ENCODE data around the gene SH2D1B. TPM values are rescaled to one million over a fixed set of nuclear protein-coding genes. Genes with fewer than 3 reads are reported as not detected.

Gene SH2D1B
- total RNA-seq, 4 donors from 2014 or later: 0.37 to 1.4 (median 0.81) TPM

DNA sequence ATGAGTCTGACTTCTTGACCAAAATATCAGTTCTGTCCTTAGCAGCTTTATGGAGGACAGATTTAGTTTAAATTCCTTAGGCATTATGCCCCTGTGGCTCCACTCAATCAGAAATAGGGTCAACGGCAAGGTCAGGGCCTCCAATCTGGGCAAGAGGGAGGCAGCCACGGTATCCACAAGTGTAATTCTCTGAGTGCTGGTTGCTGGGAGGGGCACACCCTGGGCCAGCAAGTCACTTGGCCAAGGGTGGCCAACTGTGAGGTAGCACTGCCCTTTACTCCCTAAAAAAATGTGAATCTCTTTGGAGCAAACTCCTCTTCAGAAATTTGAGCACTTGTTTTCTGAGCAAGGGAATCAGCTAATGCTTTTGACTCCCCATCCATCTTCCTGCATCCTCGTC is 48.1 kb downstream of the SH2D1B start:
- 71 to 84% methylated on average over 2 to 3 of the region's 3 CpGs for WGBS, 2 donors (ENCODE audit: low coverage in 1 of 2)
- Histone ChIP-seq H3K27ac (no peak overlapping the region), H3K4me1 (peaks cover 0 to 21% (median 2%) of the 10 kb centered on the region in 4 donors), H3K27me3 (no peaks in the 10 kb centered on the region), H3K9me3 (no peaks in the 10 kb centered on the region), H3K4me3 (no peak overlapping the region), H3K36me3 (no peaks in the 10 kb centered on the region)
- in situ Hi-C loops (cut with MboI; ENCODE audit: low pct_ligation_motif_present in 1 of 4, low pct_unique_long_range_greater_than_20kb in 1 of 4, low sequenced_read_pairs in 3 of 4) (no loop called here), intact Hi-C loops (cut with DNase I; ENCODE audit: low total_unique reads) (no loop called here)
- no peak for DNase-seq
- TF ChIP-seq POLR2AphosphoS5 (IDR thresholded peaks at IDR 0.05): no peak
- TF ChIP-seq, protein P1, sequence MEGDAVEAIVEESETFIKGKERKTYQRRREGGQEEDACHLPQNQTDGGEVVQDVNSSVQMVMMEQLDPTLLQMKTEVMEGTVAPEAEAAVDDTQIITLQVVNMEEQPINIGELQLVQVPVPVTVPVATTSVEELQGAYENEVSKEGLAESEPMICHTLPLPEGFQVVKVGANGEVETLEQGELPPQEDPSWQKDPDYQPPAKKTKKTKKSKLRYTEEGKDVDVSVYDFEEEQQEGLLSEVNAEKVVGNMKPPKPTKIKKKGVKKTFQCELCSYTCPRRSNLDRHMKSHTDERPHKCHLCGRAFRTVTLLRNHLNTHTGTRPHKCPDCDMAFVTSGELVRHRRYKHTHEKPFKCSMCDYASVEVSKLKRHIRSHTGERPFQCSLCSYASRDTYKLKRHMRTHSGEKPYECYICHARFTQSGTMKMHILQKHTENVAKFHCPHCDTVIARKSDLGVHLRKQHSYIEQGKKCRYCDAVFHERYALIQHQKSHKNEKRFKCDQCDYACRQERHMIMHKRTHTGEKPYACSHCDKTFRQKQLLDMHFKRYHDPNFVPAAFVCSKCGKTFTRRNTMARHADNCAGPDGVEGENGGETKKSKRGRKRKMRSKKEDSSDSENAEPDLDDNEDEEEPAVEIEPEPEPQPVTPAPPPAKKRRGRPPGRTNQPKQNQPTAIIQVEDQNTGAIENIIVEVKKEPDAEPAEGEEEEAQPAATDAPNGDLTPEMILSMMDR (IDR thresholded peaks at IDR 0.05): no peak
- no peak for TF ChIP-seq POLR2A (IDR thresholded peaks at IDR 0.05)
- no peak for TF ChIP-seq EP300 (IDR thresholded peaks at IDR 0.05; ENCODE audit: low read depth)

- peaks cover 0 to 7% (median 0%) of the 10 kb centered on the region in 4 donors for H3K4me1 ChIP-seq
- H3K9me3 ChIP-seq: no peaks in the 10 kb centered on the region
- TF ChIP-seq, protein P1 (IDR thresholded peaks at IDR 0.05): no peak
- TF ChIP-seq POLR2AphosphoS5 (IDR thresholded peaks at IDR 0.05) (no peak), EP300 (IDR thresholded peaks at IDR 0.05; ENCODE audit: low read depth) (no peak), POLR2A (IDR thresholded peaks at IDR 0.05) (no peak)
- in situ Hi-C loops (cut with MboI; ENCODE audit: low pct_ligation_motif_present in 1 of 4, low pct_unique_long_range_greater_than_20kb in 1 of 4, low sequenced_read_pairs in 3 of 4) (no loop called here), intact Hi-C loops (cut with DNase I; ENCODE audit: low total_unique reads) (no loop called here)
- no peak for DNase-seq
- H3K27me3 ChIP-seq: no peaks in the 10 kb centered on the region
- WGBS, 2 donors (ENCODE audit: low coverage in 1 of 2): 80 to 91% methylated on average over 5 of the region's 5 CpGs
- H3K27ac ChIP-seq: peak overlapping the region in 2 of 4 donors; percentile 19 to 56
- H3K4me3 ChIP-seq: no peak overlapping the region
- no peaks in the 10 kb centered on the region for H3K36me3 ChIP-seq
Observed at GRCh38 chr1:162361349-162361748, 50.6 kb downstream of the SH2D1B start.

GRCh38 chr1:162360874-162361260 is 51.1 kb downstream of the SH2D1B start:
- in situ Hi-C loops (cut with MboI; ENCODE audit: low pct_ligation_motif_present in 1 of 4, low pct_unique_long_range_greater_than_20kb in 1 of 4, low sequenced_read_pairs in 3 of 4): no loop called here

DNA sequence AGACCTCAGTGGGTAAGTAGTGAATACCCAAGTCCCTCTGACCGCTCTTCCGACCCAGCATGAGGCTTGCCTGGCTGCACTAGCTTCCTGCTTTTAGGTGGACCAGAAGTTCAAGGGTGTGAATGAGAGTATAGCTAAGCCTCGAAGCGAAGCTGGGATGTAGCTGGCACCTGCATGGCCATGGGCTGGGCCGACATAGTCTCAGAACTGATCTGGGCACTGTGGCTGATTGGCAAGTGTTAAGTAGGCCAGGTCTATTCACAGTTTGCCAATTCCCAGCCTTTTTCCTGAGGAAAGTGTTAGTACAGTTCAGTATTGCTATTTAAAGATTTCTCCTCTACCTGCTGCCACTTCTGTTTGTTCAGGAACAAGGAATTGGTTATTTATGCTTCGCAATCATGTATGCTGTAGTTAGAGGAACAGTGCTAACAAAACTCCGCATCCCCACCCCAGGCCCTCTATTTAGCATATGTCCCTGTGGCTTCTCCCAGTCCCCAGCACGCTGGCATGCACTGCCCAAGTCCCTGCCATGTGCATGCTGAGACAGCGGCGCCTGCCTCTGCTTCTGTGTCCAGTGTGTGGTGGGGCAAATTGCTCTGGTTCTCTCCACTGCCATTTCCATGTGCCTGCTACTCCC is 51.6 kb downstream of the SH2D1B start:
- no peak for TF ChIP-seq EP300 (IDR thresholded peaks at IDR 0.05; ENCODE audit: low read depth)
- TF ChIP-seq, protein P1 (IDR thresholded peaks at IDR 0.05): no peak
- TF ChIP-seq POLR2AphosphoS5 (IDR thresholded peaks at IDR 0.05): no peak
- no peak for TF ChIP-seq POLR2A (IDR thresholded peaks at IDR 0.05)
- Histone ChIP-seq H3K27ac (peak overlapping the region; percentile 19 to 56 (median 34)), H3K9me3 (no peaks in the 10 kb centered on the region), H3K36me3 (no peaks in the 10 kb centered on the region), H3K4me1 (peaks cover 0 to 7% (median 0%) of the 10 kb centered on the region in 4 donors), H3K27me3 (no peaks in the 10 kb centered on the region), H3K4me3 (no peak overlapping the region)
- in situ Hi-C loops (cut with MboI; ENCODE audit: low pct_ligation_motif_present in 1 of 4, low pct_unique_long_range_greater_than_20kb in 1 of 4, low sequenced_read_pairs in 3 of 4) (no loop called here), intact Hi-C loops (cut with DNase I; ENCODE audit: low total_unique reads) (no loop called here)
- 86 to 100% methylated on average over 1 to 10 of the region's 10 CpGs for WGBS, 2 donors (ENCODE audit: low coverage in 1 of 2)
- no peak for DNase-seq

More at GRCh38 chr1:162360874-162361260, 51.1 kb downstream of the SH2D1B start:
- 92% methylated on average over 4 of the region's 4 CpGs; no CpG with 5 or more reads in 1 of the 2 donors for WGBS, 2 donors (ENCODE audit: low coverage in 1 of 2)
- Histone ChIP-seq H3K4me1 (peaks cover 0 to 7% (median 0%) of the 10 kb centered on the region in 4 donors), H3K27ac (peak overlapping the region in 3 of 4 donors; percentile 6 to 56 (median 34)), H3K4me3 (no peak overlapping the region), H3K9me3 (no peaks in the 10 kb centered on the region), H3K27me3 (no peaks in the 10 kb centered on the region), H3K36me3 (no peaks in the 10 kb centered on the region)
- TF ChIP-seq POLR2A (IDR thresholded peaks at IDR 0.05): no peak
- no peak for TF ChIP-seq EP300 (IDR thresholded peaks at IDR 0.05; ENCODE audit: low read depth)
- TF ChIP-seq, protein P1 (IDR thresholded peaks at IDR 0.05): no peak
- TF ChIP-seq POLR2AphosphoS5 (IDR thresholded peaks at IDR 0.05): no peak
- DNase-seq: no peak
- intact Hi-C loops (cut with DNase I; ENCODE audit: low total_unique reads): no loop called here
